Lower lobe of right lung (tissue), 2 donors: Measurements from ENCODE around the gene ACVRL1. TPM values are rescaled to one million over a fixed set of nuclear protein-coding genes. Genes with fewer than 3 reads are reported as not detected.

ENCODE experiments used
- ATAC-seq, 2 donors: fragments of 200-7000 bp; cut with Tn5 transposase; one replicate each; pipeline ENCODE4 v1.9.1; 2020 to 2022; ENCODE audit warnings: mild to moderate bottlenecking in 2 of 2, moderate library complexity in 2 of 2
- DNase-seq: peaks from one replicate; pipeline ENCODE4 v3.0.0-alpha.2; 2020
- H3K27ac ChIP-seq: fragments of 200-600 bp; one replicate; pipeline ENCODE4 v1.8.0; 2022
- H3K27me3 ChIP-seq: fragments of 200-600 bp; one replicate; pipeline ENCODE4 v1.8.0; 2022; ENCODE audit warnings: low read depth
- H3K36me3 ChIP-seq: fragments of 200-600 bp; one replicate; pipeline ENCODE4 v1.8.0; 2022; ENCODE audit warnings: mild to moderate bottlenecking
- H3K4me1 ChIP-seq: fragments of 200-600 bp; one replicate; pipeline ENCODE4 v1.8.0; 2022
- H3K4me3 ChIP-seq: fragments of 200-600 bp; one replicate; pipeline ENCODE4 v1.8.0; 2022; ENCODE audit warnings: mild to moderate bottlenecking
- H3K9me3 ChIP-seq: fragments of 200-600 bp; one replicate; pipeline ENCODE4 v1.8.0; 2022
- CTCF ChIP-seq: fragments of 200-600 bp; IDR thresholded peaks from one replicate; pipeline ENCODE4 v1.8.0; 2022; ENCODE audit warnings: antibody characterized with exemption, mild to moderate bottlenecking
- intact Hi-C: fragments of 100-400 bp; cut with DNase I; formaldehyde crosslinking; loops from one replicate; pipeline ENCODE4 v1.11.0; 2022
- total RNA-seq: library from RNA; stranded (reverse); fragmentation: NEBNext Ultra II Directional; extraction: Animal tissue kit (Norgen Biotek cat#: 25700); gene quantifications from one replicate; pipeline ENCODE4 v1.2.1, GENCODE V29; 2021
- donor health status: DM: no; HTN: yes; CAD: no; lungs with severe emphysema.

ACVRL1 gene
- total RNA-seq, 1 donor from 2014 or later = 242 TPM

- TF ChIP-seq CTCF = no peak
- Histone ChIP-seq H3K36me3 (no peaks in the 10 kb centered on the region), H3K4me3 (no peak overlapping the region), H3K4me1 (peaks cover 26% of the 10 kb centered on the region), H3K27ac (no peak overlapping the region), H3K9me3 (peaks cover 6% of the 10 kb centered on the region), H3K27me3 (no peaks in the 10 kb centered on the region)
- intact Hi-C loops = no loop called here
- DNase-seq = no peak
- ATAC-seq = no peak
These were observed 42.2 kb downstream of the ACVRL1 start for GRCh38 chr12:51949342-51950030.

- no peaks in the 10 kb centered on the region for H3K9me3 ChIP-seq
- no peaks in the 10 kb centered on the region for H3K36me3 ChIP-seq
- H3K4me3 ChIP-seq = peak overlapping the region; percentile 64
- no peak for DNase-seq
- no peak for ATAC-seq
- intact Hi-C loops = no loop called here
- no peaks in the 10 kb centered on the region for H3K27me3 ChIP-seq
- H3K27ac ChIP-seq = peak overlapping the region; percentile 41
- no peak for TF ChIP-seq CTCF
- peaks cover 38% of the 10 kb centered on the region for H3K4me1 ChIP-seq
These were observed 43.4 kb downstream of the ACVRL1 start for GRCh38 chr12:51950682-51951198.

- peak within 1 kb of the TSS; percentile 93 for H3K27ac ChIP-seq
- H3K27me3 ChIP-seq = no peaks in the 10 kb centered on the region
- intact Hi-C loops = no loop called here
- H3K4me1 ChIP-seq = peaks cover 44% of the 10 kb centered on the region
- no peaks in the 10 kb centered on the region for H3K9me3 ChIP-seq
- DNase-seq = peak; percentile 96
- no peaks in the 10 kb centered on the region for H3K36me3 ChIP-seq
- TF ChIP-seq CTCF = no peak
- ATAC-seq = peak; percentile 91 to 96
- peak within 1 kb of the TSS; percentile 96 for H3K4me3 ChIP-seq
These were observed 44.0 kb downstream of the ACVRL1 start, which contains the start of gene ACVR1B for GRCh38 chr12:51951199-51951842. TSS of gene ACVR1B (plus strand) at chr12:51951699. CDS start at chr12:51951744, 45 bp downstream.

- Histone ChIP-seq H3K4me3 (peak overlapping the region; percentile 96), H3K9me3 (no peaks in the 10 kb centered on the region), H3K27ac (peak overlapping the region; percentile 93), H3K36me3 (no peaks in the 10 kb centered on the region), H3K4me1 (peaks cover 46% of the 10 kb centered on the region), H3K27me3 (no peaks in the 10 kb centered on the region)
- intact Hi-C loops = no loop called here
- DNase-seq = peak; percentile 66
- peak; percentile 24 to 43 for ATAC-seq
- no peak for TF ChIP-seq CTCF
These were observed 44.8 kb downstream of the ACVRL1 start for GRCh38 chr12:51951843-51952722.

GRCh38 chr12:51953089-51953488, 45.8 kb downstream of the ACVRL1 start:
- Histone ChIP-seq H3K27me3 (no peaks in the 10 kb centered on the region), H3K27ac (peak overlapping the region; percentile 93), H3K4me3 (peak overlapping the region; percentile 96), H3K4me1 (peaks cover 46% of the 10 kb centered on the region), H3K36me3 (no peaks in the 10 kb centered on the region), H3K9me3 (no peaks in the 10 kb centered on the region)
- no peak for ATAC-seq
- DNase-seq = no peak
- intact Hi-C loops = no loop called here
- no peak for TF ChIP-seq CTCF
